SH-SY5Y (cell line): ENCODE data around the gene RPS6KA4.

ENCODE experiments used
- GATA2 ChIP-seq: IDR thresholded peaks from 2 replicates; pipeline ENCODE4 v1.6.1; 2011; ENCODE audit warnings: mild to moderate bottlenecking, low read depth, low read length
- GATA3 ChIP-seq: IDR thresholded peaks from 2 replicates; pipeline ENCODE4 v1.6.1; 2011; ENCODE audit warnings: low read depth, mild to moderate bottlenecking, low read length, moderate library complexity

- TF ChIP-seq GATA2, result no peak
- no peak for TF ChIP-seq GATA3
Measured at GRCh38 chr11:64383580-64383979, 24.6 kb downstream of the RPS6KA4 start.
